Middle frontal gyrus (tissue), 1 donor: ENCODE results near the gene GNB1L.
"Not testable (repeated sequence)": the region's sequence is repeated elsewhere in the genome, so short reads cannot be mapped to it uniquely, and the experiment has no call there.

ENCODE experiments used
- DNase-seq: peaks from one replicate; pipeline ENCODE4 v3.0.0-alpha.2; 2015; ENCODE audit warnings: low spot score; ENCODE audit errors: extremely low spot score

Gene GNB1L

GRCh38 chr22:19798003-19798665 is 56.5 kb downstream of the GNB1L start:
- no peak for DNase-seq

GRCh38 chr22:19797086-19798002 is 57.3 kb downstream of the GNB1L start:
- DNase-seq = no peak

- no peak for DNase-seq
Measured at GRCh38 chr22:19796160-19796559, 58.5 kb downstream of the GNB1L start.

GRCh38 chr22:19795617-19796008 is 59.1 kb downstream of the GNB1L start:
- no peak for DNase-seq

GRCh38 chr22:19793661-19794310 is 60.9 kb downstream of the GNB1L start:
- no peak for DNase-seq

GRCh38 chr22:19793161-19793560 is 61.5 kb downstream of the GNB1L start:
- no peak for DNase-seq

- DNase-seq = not testable (repeated sequence)
Measured at GRCh38 chr22:19792383-19792896, 62.2 kb downstream of the GNB1L start.

- no peak for DNase-seq
Measured at GRCh38 chr22:19791894-19792293, 62.8 kb downstream of the GNB1L start.

GRCh38 chr22:19791243-19791642 is 63.4 kb downstream of the GNB1L start:
- DNase-seq = no peak

GRCh38 chr22:19789828-19790227 is 64.8 kb downstream of the GNB1L start:
- DNase-seq = no peak

GRCh38 chr22:19789406-19789805 is 65.3 kb downstream of the GNB1L start:
- DNase-seq = no peak

GRCh38 chr22:19788661-19789225 is 65.9 kb downstream of the GNB1L start:
- no peak for DNase-seq

- no peak for DNase-seq
Measured at GRCh38 chr22:19787849-19788141, 66.9 kb downstream of the GNB1L start.

GRCh38 chr22:19786959-19787848 is 67.5 kb downstream of the GNB1L start:
- no peak for DNase-seq

- DNase-seq = no peak
Measured at GRCh38 chr22:19786264-19786585, 68.4 kb downstream of the GNB1L start.

- no peak for DNase-seq
Measured at GRCh38 chr22:19785461-19786263, 69.0 kb downstream of the GNB1L start.

GRCh38 chr22:19784384-19785175 is 70.1 kb downstream of the GNB1L start:
- DNase-seq = no peak

GRCh38 chr22:19783586-19784383 is 70.9 kb downstream of the GNB1L start:
- no peak for DNase-seq
